K562 (cell line): Measurements from ENCODE around the gene MAD2L1BP. TPM values are rescaled to one million over a fixed set of nuclear protein-coding genes. Genes with fewer than 3 reads are reported as not detected.

ENCODE experiments used
- ATF7 ChIP-seq: fragments of 450-650 bp; IDR thresholded peaks from 2 replicates; pipeline ENCODE4 v1.7.1; 2014; ENCODE audit warnings: mild to moderate bottlenecking, moderate library complexity
- CEBPB ChIP-seq: fragments of 450-650 bp; IDR thresholded peaks from 2 replicates; pipeline ENCODE4 v1.6.1; 2016; ENCODE audit warnings: missing genetic modification characterization, missing compliant biosample characterization
- CREB3L1 ChIP-seq: fragments of 450-650 bp; IDR thresholded peaks from 2 replicates; pipeline ENCODE4 v1.6.1; 2014; ENCODE audit warnings: low read depth, mild to moderate bottlenecking, moderate library complexity, borderline replicate concordance
- DLX4 ChIP-seq: fragments of 250-450 bp; sonication (Bioruptor Pico); IDR thresholded peaks from 2 replicates; pipeline ENCODE4 v1.6.1; 2021; ENCODE audit warnings: mild to moderate bottlenecking
- HDGF ChIP-seq: fragments of 450-650 bp; IDR thresholded peaks from 2 replicates; pipeline ENCODE4 v1.6.1; 2016
- HMGN3 ChIP-seq: IDR thresholded peaks from 2 replicates; pipeline ENCODE4 v1.6.1; 2011; ENCODE audit warnings: borderline replicate concordance, low read depth, mild to moderate bottlenecking, mixed read lengths, low read length; ENCODE audit not compliant: insufficient read length; ENCODE audit errors: extremely low read depth
- KLF1 ChIP-seq: fragments of 450-650 bp; IDR thresholded peaks from 2 replicates; pipeline ENCODE4 v1.6.1; 2016; ENCODE audit warnings: missing genetic modification characterization, missing compliant biosample characterization
- NRF1 ChIP-seq, 2 experiments: fragments of 450-650 bp; IDR thresholded peaks in 1 of 2; conservative IDR thresholded peaks in 1 of 2; 2 replicates each; pipeline ENCODE4 v1.6.1; 2014; ENCODE audit warnings: mild to moderate bottlenecking in 2 of 2
- RCOR1 ChIP-seq, 2 experiments: IDR thresholded peaks; 2 replicates each; pipeline ENCODE4 v1.6.1; 2012; ENCODE audit warnings: low read depth in 2 of 2, low read length in 2 of 2, borderline replicate concordance in 1 of 2, improper control_type of control experiment in 1 of 2
- SMARCB1 ChIP-seq: IDR thresholded peaks from 2 replicates; pipeline ENCODE4 v1.6.1; 2011; ENCODE audit warnings: improper control_type of control experiment, low read depth; ENCODE audit not compliant: insufficient read length
- STAT5B ChIP-seq: fragments of 250-450 bp; sonication (Bioruptor Pico); IDR thresholded peaks from 2 replicates; pipeline ENCODE4 v1.8.0; 2021; ENCODE audit warnings: mild to moderate bottlenecking, inconsistent platforms
- TBP ChIP-seq: optimal IDR thresholded peaks from 2 replicates; pipeline ENCODE3; 2011; ENCODE audit warnings: low read depth, low read length, improper control_type of control experiment
- TEAD1 ChIP-seq, 2 experiments: fragments of 450-650 bp in 1 of 2; sonication (generic) in 1 of 2; formaldehyde crosslinking; IDR thresholded peaks; 2 replicates each; pipeline versions ENCODE4 v1.4.0 to v1.8.0; 2020 to 2022; ENCODE audit warnings: mild to moderate bottlenecking in 2 of 2, missing genetic modification reagents in 1 of 2
- TFE3 ChIP-seq: fragments of 450-650 bp; formaldehyde crosslinking; IDR thresholded peaks from 2 replicates; pipeline ENCODE4 v1.4.0; 2020; ENCODE audit warnings: mild to moderate bottlenecking, mixed read lengths
- ZBTB26 ChIP-seq: fragments of 450-650 bp; formaldehyde crosslinking; IDR thresholded peaks from 2 replicates; pipeline ENCODE4 v1.4.0; 2022; ENCODE audit warnings: missing genetic modification characterization
- ZBTB5 ChIP-seq: fragments of 450-650 bp; IDR thresholded peaks from 2 replicates; pipeline ENCODE4 v1.6.1; 2017; ENCODE audit warnings: antibody characterized with exemption
- ZFX ChIP-seq: sonication (generic); formaldehyde crosslinking; IDR thresholded peaks from 2 replicates; pipeline ENCODE4 v1.8.0; 2022; ENCODE audit warnings: mild to moderate bottlenecking, missing genetic modification reagents, moderate library complexity
- ZNF740 ChIP-seq, 3 experiments: fragments of 200-800 bp in 1 of 3; sonication (Bioruptor generic) in 1 of 3; sonication (generic) in 1 of 3; formaldehyde crosslinking in 1 of 3; IDR thresholded peaks; 2 replicates each; pipeline versions ENCODE4 v1.6.1 to v1.8.0; 2016 to 2022; ENCODE audit warnings: mild to moderate bottlenecking in 2 of 3, missing compliant biosample characterization in 2 of 3, missing genetic modification characterization in 2 of 3, missing genetic modification reagents in 1 of 3
- polyA plus RNA-seq, 8 experiments: library from polyadenylated mRNA; depleted of rRNA in 4 of 8; stranded (reverse) in 5 of 8; unstranded in 3 of 8; fragments of >200 nt; fragmentation: Nextera tagmentation in 2 of 8; fragmentation: Illumina TruSeq in 1 of 8; extraction: Ambion mirVana in 2 of 8; extraction: Trizol in 1 of 8; gene quantifications; 2 replicates each; pipeline versions ENCODE4 v1.2.1 to v1.2.3, GENCODE V29; 2011 to 2014; ENCODE audit warnings: inconsistent platforms in 1 of 8, missing spikeins in 1 of 8
- total RNA-seq, 7 experiments: library from RNA; depleted of rRNA in 6 of 7; stranded (reverse); fragments of >200 nt in 6 of 7; fragmentation: Illumina TruSeq in 2 of 7; extraction: Trizol in 2 of 7; gene quantifications; 2 replicates each; pipeline versions ENCODE4 v1.2.1 to v1.2.3, GENCODE V29; 2011 to 2021; ENCODE audit warnings: low replicate concordance in 1 of 7

The MAD2L1BP gene
- total and polyA plus RNA-seq, 9 of the 15 experiments (the other 6 are each of a cell fraction or from before 2014, with no cell fraction given) = 69.7 to 321 (median 111) TPM

- 0 out of 2 replicates have a peak, but pooled peaks have one; percentile 8 for TF ChIP-seq TFE3
- no peak for TF ChIP-seq ZBTB5
- no peak for TF ChIP-seq CEBPB
- no peak for TF ChIP-seq DLX4 (CRISPR knock-in tag)
- peak; percentile 61; the same call in 1 of the 2 replicates for TF ChIP-seq ZBTB26 (CRISPR knock-in tag)
- peak; percentile 15 to 42; a peak in 1 of 4 replicates for TF ChIP-seq NRF1 (conservative IDR thresholded peaks at IDR 0.05 in 1 of 2, IDR thresholded peaks at IDR 0.05 in 1 of 2)
- TF ChIP-seq KLF1 (tag) = no peak
- peak; percentile 16; the same call in 1 of the 2 replicates for TF ChIP-seq ATF7
- peak in 1 of 2 experiments; percentile 67; a peak in 2 of 4 replicates for TF ChIP-seq RCOR1 (IDR thresholded peaks at IDR 0.05; ENCODE audit: borderline replicate concordance in 1 of 2, low read depth in 2 of 2, low read length in 2 of 2)
- no peak for TF ChIP-seq STAT5B (CRISPR knock-in tag)
- peak; percentile 29 to 39; a peak in 1 of 4 replicates for TF ChIP-seq TEAD1 (CRISPR knock-in tag; IDR thresholded peaks at IDR 0.05)
- TF ChIP-seq HDGF = peak; percentile 72
- TF ChIP-seq HMGN3 = peak; percentile 30
- peak; percentile 21 for TF ChIP-seq TBP
- TF ChIP-seq ZNF740 (CRISPR knock-in tag; IDR thresholded peaks at IDR 0.05) = peak; percentile 71; the same call in 1 of the 2 replicates
- no peak for TF ChIP-seq ZNF740 (tag; IDR thresholded peaks at IDR 0.05)
- no peak for TF ChIP-seq CREB3L1
- TF ChIP-seq ZFX = peak; percentile 45; the same call in 1 of the 2 replicates
- no peak for TF ChIP-seq SMARCB1
Observed at GRCh38 chr6:43667245-43668150, 31.9 kb downstream of the MAD2L1BP start (continued).
